GM18909 (cell line): ENCODE data around the gene C4BPA.

Experiments
- ATAC-seq: cut with Tn5 transposase; IDR thresholded peaks from one replicate; pipeline ENCODE4 v1.9.1; 2021; ENCODE audit warnings: mild to moderate bottlenecking; ENCODE audit not compliant: unreplicated experiment, poor library complexity

C4BPA gene

DNA sequence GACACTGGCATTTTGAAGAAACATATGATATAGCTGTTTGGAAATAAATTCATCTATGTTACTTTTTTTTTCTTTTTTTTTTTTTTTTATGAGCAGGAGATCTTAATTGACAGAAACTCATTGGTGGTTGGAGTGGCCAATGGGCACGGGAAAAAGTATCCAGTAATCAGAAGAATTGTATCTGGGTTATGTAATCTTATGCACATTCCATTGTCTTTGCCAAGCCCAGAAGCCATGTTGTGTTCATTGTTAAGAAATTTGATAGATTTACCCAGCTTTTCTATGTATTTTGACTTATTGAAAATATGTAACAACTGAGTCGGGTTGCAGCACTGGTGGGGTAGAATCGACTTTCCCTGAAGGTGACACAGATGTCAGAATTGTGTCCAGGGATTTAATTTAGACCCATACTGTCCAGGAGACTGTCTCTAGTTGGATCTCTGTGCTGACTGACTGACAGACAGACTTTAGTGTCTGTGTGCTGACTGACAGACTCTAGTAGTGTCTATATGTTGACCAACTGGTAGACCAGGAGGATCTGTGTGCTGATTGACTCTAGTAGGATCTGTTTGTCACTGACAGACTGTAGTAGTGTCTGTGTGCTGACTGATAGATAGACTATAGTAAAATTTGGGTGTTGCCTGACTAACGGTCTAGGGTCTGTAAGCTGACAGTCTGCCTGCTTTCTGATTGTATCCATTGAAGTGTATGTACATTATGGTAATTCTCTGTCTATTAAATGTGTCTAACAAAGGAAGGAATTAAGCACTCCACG, 27.7 kb upstream of the C4BPA start:
- ATAC-seq = no peak

DNA sequence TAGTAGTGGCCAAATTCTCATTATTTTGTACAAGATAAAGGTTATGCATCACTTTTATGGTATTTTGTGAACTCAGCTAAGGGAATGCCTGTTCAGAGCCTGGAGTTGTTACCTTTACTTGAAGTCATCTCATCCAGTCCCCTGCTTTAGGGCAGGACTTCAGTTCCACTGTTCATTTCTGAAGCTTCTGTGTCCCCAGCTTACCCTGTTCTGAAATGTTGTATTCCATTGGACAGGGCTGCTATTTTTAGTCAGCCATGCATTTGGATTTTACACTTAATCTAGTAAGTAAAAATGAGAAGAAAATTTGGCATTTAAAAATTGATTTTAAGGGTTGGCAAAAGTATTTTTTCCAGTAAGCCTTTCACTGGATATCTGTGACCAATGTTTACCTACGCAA, 27.0 kb upstream of the C4BPA start:
- no peak for ATAC-seq

DNA sequence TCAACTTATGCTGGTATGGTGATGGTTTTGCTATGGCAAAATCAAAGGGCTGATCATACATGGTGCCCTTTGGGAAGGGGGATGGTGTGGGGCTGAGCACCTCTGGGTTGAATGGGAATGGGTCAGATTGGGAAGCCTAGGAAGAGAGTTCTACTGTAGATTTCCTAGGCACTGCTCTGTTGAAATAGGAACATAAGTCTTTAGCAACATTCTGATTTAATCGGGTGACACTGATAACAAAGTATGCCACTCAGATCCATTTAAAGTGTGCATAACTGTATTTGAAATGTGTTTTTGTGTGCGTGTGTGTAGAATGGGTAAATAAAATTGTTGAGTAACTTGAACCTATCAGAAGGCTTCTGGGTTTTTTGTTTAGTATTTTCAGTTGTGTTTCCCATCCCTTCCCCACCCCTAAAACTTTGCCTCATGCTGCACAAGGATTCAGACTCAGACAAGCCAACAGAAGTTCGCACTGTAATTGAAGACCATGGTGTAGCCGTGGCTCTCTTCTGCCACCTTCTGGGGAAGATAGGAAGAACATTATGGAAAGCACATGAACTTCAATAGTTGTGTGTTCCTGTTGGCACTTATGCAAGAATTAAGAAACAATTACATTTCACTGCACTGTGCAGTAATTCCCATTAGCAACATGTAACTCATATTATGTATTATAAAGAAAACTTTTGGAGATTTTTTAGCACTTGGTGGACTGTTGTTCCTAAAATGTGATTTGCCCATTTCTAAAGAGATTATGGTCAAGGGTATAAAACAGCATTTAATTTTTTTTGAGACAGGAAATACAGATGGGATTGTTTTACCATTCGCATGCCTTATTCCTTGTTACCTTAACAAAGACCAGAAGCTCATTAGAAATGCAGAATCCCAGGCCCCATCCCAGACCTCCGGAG, 26.3 kb upstream of the C4BPA start:
- no peak for ATAC-seq

DNA sequence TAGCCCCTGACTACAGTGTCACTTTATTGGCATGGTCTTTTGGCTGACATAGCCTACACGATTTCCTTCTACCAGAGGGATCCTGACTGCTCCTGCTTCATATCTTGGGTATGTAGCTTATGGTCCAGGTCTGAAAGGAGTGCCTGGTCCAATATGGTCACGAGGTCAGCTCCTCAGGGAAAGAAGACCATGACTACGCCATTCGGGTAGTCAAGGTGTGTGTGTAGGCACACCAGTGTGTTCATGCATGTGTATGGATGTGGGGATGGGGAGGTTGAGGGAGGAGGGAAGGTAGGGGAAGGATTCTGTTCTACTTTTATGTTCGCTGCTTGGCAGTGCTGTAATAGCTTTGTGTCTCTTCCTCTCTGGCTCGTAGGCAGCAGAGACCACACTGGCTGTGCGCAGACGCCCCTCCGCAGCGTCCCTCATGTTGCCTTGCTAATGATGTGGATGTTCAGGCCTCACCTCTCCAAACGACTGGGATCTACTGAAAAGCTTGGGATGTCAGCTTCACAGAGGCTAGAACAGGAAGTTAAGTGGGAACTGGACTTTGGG, 25.4 kb upstream of the C4BPA start:
- ATAC-seq = no peak

DNA sequence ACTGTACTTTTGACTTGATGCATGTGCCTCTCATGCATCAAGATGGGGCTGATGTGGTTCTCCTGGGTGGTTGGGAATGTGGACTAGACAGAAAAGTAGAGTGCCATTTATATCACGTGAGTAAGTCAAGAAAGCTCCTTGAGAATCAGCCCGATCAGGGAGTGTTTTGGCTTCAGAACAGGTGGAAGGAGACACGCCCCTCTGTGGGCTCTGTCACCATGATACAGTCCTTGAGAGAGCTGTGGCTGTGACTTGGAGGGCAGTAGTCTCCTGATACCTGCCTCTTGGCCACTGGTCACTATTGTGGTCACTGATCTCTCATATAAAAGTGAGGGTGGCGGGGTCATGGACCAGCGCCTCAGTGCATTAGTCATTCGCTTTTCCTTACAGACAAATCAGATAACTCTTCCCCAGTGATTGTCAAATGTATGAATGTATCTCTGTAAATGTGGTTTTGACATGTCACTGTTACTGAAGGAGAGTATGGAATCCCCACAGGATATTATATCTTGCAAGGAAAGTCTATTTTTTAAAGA, 24.3 kb upstream of the C4BPA start:
- no peak for ATAC-seq

DNA sequence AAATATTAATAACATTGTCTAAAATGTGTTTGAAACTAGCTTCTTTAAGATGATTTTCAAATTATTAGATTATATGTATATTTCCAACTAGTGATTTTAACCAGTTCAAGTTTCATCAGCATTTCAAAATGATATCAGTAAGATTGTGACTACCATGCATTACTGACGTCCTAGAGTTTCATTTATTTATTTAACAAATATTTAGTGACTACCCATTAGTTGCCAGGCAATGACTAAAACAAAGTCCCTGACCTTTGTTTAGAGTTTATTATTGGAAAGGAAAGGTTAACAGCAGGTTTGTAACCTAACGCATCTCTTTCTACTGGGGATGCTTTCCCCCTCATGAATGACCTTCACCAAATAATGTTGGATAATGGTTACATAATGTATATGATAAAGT, 22.9 kb upstream of the C4BPA start:
- no peak for ATAC-seq

DNA sequence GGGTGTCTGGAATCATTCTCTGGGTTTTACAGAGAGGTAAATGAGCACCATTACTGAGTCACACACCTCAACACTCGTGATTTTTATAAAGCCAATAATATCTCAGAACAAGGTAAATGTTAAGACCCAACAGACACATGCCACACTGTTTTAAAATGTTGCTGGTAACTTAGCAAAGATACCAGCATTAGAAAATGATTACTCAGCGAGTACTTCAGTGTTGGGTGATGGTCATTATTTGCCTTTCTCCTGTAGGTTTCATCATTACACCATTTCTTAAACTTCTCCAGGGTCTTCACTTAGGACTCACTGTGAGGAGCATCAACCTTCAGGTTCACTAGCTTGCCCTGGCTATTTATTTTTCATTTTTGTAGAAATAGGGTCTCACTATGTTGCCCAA, 22.2 kb upstream of the C4BPA start:
- no peak for ATAC-seq

DNA sequence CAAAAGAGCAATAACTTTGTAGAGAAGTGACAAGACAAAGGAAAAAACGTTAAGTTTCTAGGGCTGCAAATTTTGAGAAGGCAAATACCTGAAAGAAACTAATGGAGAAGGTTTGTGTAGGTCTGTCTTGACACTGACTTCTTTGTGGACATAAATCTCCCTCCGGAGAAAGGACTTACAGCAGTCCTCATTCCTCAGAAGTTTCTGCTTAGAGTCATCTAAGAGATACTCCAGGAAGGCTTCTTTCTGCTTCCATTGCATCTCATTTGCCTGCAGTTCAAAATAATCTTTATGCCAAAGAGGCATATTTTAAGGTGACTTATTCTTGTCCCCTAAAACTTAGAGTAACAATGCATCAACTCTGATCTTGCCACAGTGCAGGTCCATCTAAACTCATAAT, 19.8 kb upstream of the C4BPA start:
- no peak for ATAC-seq

DNA sequence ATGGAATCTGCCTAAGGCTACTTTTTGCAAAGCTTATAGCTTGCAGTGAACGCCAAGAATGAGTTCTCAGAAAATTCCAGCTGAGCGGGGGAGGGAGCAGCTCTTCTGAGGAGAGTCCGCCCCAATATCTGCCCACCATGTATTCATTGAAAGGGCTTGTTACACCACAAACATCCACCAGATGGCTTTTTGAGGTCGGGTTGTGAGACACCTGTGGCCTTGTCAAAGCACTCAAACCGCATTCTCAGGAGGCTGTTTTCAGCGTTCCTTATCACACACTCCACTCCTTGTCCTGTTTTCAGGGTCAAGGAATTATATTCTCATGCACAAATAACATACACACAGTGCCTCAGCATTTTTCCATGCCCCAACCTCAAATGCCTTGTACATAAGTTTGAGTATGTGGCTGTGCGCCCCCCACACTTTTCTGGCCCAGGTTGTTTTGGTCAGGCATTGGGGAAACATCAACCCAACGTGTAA, 19.3 kb upstream of the C4BPA start:
- ATAC-seq = peak; percentile 67

DNA sequence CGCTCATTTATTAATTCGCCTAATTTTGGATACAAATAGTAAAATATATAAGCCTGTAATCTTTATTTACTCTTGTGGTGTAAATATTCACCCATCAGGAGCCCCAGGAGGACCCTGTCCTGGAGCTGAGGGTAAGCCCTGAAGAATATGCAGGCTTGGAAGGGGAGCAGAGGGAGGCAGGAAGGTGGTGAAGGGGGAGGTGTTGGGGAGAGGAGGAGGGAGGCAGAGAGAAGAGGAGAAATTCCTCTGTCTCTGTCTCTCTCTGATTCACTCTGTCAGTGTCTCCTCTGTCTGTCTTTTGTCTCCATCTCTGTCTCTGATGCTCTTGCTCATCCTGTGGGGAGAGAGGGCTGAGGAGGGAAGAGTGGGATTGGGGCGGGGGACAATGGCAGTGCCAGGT, 18.1 kb upstream of the C4BPA start:
- ATAC-seq = no peak

DNA sequence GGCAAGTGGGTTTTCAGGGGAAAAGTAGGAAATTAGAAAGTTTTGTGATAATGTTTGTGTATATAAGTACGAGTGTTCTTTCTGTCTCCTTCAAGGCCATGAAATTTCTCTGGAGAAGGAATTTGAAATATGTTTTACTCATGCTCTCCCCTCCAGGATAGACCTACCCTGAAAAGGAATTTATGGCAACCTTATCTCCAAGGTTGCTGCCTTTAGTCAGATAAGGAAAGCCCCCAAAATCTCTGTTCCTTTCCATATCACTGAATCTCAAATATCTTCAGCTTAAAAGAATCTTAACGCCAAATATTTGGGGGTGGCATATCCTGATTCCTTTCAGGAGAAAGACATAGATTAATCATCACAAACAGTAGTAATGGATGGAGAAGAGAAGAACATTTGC, 15.9 kb upstream of the C4BPA start:
- ATAC-seq = no peak

DNA sequence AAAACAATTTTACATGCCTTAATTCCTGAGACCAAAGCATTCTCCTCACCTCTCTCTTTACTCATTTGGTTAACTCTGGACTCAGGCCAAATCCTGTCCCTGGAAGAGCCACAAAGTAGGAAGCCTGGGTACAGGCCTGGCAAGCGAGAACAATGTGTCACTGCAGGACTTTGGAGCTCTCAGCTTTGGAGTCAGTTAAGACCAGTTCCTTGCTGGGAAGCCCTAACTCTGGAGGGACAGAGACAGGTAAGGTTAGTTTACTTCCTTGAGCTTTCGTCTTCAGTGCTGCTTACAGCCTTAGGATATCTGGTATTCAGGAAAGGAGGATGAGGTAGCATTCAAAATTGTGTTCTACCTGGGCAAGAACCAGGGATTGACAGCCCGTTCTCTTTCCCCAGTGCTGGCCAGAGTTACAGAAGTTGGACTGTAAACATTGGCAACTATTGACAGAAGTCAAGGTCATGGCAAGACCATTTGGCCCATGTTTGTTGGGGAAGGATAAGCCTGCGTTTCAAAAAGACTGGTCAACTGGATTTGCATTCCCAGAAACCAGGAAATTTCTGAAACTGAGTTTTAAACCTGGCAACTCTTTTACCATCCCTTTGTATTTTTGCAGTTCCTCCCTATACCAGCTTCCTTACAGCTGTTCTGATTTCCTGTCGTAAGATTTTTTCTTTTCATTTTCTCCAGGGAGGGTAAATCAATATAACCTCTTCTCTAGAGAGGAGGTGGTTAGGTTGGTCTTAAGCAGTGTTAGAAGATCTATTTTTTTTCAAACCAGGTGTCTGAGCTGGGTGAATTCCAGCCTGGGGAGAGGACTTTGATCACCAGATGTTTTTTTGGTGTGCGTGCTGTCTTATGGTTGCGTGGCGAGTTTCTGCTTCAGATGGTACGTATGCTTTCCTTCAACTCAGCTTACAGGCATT, 15.1 kb upstream of the C4BPA start, which contains the start of gene C4BPB:
Gene C4BPB (plus strand): TSS at position 160 of the 926 bp plus-strand sequence. CDS start 672 bp downstream, at position 832.
- peak; percentile 46 for ATAC-seq

DNA sequence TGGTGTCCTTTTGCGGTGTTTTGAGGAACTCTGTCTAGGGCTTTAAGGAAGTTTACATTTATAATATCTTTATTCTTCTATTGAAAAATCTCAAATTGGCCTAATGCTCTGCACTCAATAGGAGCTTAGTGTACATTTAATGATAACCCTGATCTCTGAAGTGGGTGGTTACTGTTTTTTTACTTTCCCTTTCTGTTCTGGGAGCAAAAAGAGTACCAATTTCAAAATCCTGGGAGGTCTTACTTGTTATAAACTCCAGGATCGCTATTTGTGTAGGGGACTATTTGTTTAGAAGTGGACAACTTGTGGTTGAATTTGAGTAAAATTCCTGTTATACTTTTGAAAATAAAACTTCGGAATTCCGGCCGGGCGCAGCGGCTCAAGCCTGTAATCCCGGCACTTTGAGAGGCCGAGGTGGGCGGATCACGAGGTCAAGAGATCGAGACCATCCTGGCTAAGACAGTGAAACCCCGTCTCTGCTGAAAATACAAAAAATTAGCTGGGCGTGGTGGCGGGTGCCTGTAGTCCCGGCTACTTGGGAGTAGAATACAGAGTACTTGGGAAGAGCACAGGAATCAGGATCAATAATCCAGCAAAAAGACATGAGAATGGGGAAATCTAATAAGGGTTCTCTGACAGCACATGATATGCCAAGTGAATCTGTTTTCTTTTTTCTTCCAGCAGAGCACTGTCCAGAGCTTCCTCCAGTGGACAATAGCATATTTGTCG, 14.2 kb upstream of the C4BPA start:
- ATAC-seq = peak; percentile 15

DNA sequence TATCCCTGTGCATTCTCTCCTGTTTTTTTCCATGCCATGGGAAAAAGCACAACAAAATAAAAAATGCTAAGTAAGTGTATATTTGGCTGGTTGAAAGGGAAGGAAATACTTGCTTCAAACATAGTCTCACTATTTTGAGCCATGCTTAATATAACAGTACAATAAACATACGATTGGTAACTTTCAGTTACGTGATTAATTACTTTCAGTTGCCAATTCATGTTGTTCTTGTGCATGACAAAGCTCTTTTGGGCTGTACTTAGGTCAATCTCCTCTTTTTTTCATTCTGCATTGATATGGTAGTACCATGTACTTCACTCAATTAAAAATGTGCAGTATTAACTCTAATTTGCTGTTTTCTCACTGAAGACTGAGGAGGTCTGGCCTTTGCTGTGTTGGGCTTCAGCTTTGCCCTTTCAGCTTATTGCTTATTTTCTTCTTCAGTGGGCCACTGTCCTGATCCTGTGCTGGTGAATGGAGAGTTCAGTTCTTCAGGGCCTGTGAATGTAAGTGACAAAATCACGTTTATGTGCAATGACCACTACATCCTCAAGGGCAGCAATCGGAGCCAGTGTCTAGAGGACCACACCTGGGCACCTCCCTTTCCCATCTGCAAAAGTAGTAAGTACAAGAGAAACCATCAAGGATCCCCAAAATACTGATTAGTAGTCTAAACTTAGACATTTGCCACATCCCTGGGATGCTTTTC, 12.7 kb upstream of the C4BPA start:
- ATAC-seq = no peak

DNA sequence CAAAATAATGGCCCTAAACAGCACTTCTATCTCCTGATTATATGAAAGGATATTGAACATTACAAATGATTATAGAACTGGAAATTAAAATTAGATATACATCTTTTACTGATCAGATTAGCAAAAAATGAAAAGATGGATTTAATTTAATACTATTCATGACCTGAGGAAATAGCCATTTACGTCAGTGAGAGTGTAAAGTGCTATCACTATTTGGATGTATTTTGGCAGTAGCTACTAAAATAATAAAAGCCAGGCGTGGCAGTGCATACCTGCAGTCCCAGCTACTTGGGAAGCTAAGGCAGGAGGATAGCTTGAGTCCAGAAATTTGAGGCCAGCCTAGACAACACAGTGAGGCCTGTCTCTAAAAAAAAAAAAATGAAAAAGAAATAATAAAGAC, 10.1 kb upstream of the C4BPA start:
- no peak for ATAC-seq

DNA sequence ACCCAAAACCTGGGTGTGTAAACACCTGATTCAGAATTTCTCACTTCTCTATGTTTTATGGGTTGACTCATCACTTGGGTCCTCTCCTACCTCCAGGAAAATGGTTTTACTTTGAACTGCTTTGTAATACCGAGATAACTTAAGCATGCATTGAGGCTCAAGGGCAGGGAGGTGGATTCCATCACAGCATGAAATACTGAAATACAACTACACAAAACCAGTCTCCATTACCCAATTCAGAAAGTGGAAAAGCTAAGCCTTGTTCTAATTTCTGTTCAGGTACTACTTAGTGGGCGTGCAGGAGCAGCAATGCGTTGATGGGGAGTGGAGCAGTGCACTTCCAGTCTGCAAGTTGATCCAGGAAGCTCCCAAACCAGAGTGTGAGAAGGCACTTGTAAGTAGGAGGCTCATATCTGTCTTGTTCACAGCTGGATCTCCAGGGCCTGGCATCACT, 6.1 kb upstream of the C4BPA start:
- peak; percentile 84 for ATAC-seq

DNA sequence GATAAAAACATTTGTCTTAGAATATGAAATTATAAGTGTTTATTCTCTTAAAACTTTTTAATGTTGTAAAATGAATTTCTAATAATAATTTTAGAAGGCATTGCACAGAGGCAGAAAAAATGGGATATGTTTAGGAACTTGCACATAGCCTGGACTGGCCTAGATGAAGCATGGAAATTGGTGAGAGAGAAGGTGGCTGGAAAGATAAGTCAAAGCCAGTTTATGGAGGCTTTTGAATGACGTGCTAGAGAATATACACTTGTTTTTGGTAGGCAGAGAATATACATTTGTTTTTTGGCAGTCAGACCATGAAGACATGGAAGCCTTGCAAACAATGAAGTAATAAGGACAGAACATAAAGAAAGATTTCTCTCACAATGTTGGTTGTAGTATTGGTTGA, 2.3 kb upstream of the C4BPA start:
- ATAC-seq = no peak

DNA sequence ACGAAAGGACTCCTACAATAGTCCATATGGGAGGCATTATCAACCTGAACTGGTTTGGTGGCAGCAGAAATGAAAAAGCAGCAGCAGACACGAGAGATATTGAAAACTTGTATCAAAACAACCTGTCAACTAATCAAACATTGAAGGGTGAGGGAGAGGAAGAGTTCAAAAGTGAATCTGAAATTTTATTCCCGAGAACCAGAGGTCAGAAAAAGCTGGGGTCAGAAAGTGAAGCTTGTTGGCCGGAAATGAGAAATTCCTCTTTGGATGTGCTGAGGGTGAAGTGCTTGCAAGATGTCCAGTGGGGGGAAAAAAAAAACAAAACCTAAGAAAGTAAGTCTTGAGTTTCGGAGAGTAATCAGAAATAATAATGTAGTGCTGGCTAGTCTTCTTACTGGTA, 1.9 kb upstream of the C4BPA start:
- ATAC-seq = no peak
